Stimulated activated CD4-positive, alpha-beta T cell treated with anti-CD3 and anti-CD28 coated beads, Interleukin-12 subunit alpha, Interleukin-12 subunit beta, amount 100 ng/mL, for 24 hours (primary cell): ENCODE measurements around the gene AQR.
"Not testable (repeated sequence)": the region's sequence is repeated elsewhere in the genome, so short reads cannot be mapped to it uniquely, and the experiment has no call there.

Source experiments
- DNase-seq, 2 experiments: peaks; one replicate each; pipeline ENCODE4 v3.0.0-alpha.2; 2020; ENCODE audit warnings: low read depth in 2 of 2

The AQR gene

GRCh38 chr15:34813446-34814190 is 155.9 kb downstream of the AQR start:
- DNase-seq = no peak

- not testable (repeated sequence) for DNase-seq
These were observed 156.6 kb downstream of the AQR start for GRCh38 chr15:34812868-34813365.

DNA sequence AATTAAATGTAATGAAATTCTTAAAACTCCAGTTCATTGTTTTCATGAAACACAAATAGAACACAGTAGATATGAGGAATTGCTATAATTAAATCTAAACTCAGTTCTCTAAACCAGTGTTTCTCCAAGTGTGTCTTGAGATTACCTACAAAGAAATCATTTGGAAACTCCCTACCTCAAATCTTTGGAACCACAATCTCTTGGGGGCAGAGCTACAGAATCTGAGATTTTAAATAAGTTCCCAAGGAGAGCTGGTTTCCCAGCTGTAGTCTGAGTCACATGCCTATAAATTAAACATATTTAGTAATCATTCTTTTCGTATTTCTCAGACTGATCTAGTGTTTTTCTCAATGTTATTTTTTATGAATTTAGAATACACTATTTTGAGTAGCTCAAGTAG is 157.2 kb downstream of the AQR start:
- DNase-seq = no peak

GRCh38 chr15:34810443-34811129 is 159.0 kb downstream of the AQR start:
- no peak for DNase-seq

GRCh38 chr15:34809186-34809585 is 160.4 kb downstream of the AQR start:
- no peak for DNase-seq

DNA sequence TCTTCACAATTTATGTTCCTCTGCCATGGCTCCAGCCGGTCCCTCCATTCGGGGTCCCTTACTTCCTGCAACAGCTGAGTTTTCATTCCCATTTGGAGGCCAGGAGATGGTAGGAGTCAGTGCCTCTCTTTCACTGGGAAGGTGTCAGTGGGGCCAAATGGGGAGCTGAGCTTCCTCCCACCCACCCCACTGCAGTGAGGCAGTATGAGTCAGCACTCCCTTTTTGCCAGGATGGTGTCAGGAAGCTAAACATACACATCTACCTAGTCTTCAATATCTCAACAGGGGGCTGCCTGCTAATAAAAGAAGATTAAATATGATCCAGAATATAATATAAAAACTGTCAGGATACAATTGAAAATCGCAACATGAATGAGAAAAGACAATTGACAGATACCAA is 161.5 kb downstream of the AQR start:
- DNase-seq = no peak

DNA sequence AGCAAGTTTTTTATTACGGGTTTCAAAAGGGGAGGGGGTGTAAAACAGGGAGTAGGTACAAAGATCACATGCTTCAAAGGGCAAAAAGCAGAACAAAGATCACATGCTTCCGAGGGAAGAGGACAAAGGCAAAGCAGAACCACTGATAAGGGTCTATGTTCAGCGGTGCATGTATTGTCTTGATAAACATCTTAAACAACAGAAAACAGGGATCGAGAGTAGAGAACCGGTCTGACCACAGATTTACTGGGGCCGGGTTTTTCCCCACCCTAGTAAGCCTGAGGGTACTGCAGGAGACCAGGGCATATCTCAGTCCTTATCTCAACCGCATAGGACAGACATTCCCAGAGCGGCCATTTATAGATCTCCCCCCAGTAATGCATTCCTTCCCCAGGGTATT is 162.3 kb downstream of the AQR start:
- DNase-seq = not testable (repeated sequence)

DNA sequence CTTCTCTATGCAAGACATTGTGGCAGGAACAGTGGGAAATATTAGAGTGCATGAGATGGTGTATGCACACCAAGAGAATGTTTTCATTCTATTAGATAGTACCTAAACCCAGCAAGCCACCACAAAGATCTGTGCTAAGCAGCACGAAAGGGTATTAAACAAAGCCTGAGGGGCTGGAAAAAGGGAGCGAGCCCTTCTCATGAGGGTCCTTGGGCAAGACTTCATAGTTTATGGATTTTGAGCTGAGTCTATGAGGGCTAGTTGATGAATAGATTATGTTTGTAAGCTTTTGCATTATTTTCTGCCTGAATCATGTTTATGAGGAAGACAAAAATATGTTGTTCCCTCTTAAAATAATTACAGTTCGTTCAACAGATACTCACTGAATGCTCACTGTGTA is 164.8 kb downstream of the AQR start:
- no peak for DNase-seq

DNA sequence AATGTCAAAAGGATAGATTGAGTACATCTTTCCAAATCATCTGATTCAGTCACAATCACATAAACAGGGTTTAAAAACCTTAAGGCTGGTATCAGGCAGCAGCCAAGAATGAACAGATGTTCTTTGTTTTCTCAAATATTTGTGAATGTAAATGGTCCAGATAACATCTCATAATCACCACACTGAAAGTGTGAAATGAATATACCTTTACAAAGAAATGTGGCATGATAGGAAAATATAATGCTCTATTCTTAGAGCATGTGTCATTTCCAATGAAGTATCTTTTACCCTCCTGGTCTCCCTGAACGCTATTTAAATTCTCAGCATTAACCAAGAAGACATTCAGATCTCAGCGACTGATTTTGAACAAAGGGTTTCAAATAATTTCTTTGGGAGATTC is 165.4 kb downstream of the AQR start:
- DNase-seq = no peak

DNA sequence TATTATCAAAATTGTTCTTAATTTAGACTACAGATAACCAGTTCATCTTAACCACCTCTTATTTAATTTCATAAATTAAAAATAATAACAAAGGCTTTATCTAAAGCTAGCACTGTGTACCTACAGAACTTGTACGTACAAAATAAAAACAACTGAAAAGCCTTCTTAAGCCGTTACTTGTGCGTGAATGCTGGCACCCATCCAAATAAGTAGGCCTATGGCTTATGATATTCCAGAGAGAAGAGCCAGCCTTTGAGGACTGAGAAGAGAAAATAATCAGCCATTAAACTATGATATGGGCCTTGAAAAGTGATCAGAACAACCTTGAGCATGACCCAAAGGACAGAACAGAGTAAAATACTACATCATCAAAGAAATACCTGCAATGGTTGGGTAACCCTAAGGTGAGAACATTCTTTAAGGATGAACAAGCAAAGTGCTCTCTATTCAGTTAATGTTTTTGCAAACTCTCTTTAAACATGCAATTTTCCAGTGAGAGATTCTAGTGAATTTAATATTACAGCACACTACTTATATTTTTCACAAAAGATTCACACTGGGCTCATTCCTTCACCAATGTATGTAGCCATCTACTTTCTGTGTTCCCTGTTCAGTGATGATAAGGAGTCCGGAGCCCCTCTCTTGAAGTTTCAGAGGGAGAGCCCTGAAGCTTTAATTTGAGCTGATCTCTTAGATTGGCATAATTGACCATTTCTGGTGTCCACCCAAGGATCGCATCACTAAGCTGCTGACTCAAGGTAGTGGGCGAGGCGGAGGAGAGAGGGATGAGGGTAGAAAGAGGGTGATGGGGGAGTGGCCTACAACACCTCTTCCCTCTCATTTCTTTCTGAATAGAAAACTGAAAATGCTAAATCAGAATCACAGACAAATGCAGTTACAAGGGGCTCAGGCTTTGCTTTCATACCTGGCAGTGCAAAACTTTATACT is 166.5 kb downstream of the AQR start:
- no peak for DNase-seq

DNA sequence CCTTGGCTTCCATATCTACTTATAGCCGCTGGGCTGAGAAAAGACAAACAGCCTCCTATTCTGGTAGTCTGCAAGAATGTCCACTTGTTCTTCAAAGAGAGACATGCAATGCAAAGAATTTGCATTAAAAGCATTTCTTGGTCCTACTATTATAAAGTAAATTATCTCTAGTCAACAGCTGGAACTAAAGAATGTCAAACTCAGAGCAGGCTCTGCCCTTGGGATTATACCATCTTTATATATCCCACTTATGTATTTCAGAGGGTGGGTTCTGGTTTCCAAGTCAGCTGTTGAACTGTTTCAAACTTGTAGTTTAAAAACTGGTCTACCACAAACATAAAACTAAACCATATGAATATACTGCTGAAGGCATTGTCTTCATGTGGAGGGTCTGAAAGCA is 167.2 kb downstream of the AQR start:
- no peak for DNase-seq
